SU-DHL-6 (cell line): Measurements from ENCODE around the gene EIF1B.

Experiments used
- H2AFZ ChIP-seq: fragments of 200-600 bp; sonication (generic); 2 replicates; pipeline ENCODE4 v1.6.1; 2014; ENCODE audit warnings: low read depth, mild to moderate bottlenecking, moderate library complexity, mixed read lengths, antibody characterized with exemption, low read length; ENCODE audit not compliant: severe bottlenecking
- H3F3A ChIP-seq: fragments of 200-600 bp; shearing (Covaris generic); 2 replicates; pipeline ENCODE4 v1.6.0; 2016; ENCODE audit warnings: antibody characterized with exemption, mild to moderate bottlenecking; ENCODE audit not compliant: insufficient read depth
- H3K27ac ChIP-seq: fragments of 200-600 bp; sonication (generic); 2 replicates; pipeline ENCODE4 v1.5.1; 2016; ENCODE audit warnings: low read depth, mild to moderate bottlenecking, low read length, moderate library complexity, mixed read lengths
- H3K27me3 ChIP-seq: fragments of 200-600 bp; sonication (generic), shearing (Covaris generic); 2 replicates; pipeline ENCODE4 v1.6.0; 2014; ENCODE audit warnings: mild to moderate bottlenecking, low read length
- H3K36me3 ChIP-seq: fragments of 200-600 bp; sonication (generic); 2 replicates; pipeline ENCODE4 v1.6.1; 2014; ENCODE audit warnings: mild to moderate bottlenecking, low read length, mixed read lengths
- H3K4me2 ChIP-seq: fragments of 300-600, 200-600 bp; shearing (Covaris generic), sonication (generic); 2 replicates; pipeline ENCODE4 v1.6.0; 2014; ENCODE audit warnings: low read length, low read depth, mild to moderate bottlenecking; ENCODE audit not compliant: poor library complexity, severe bottlenecking
- H3K4me3 ChIP-seq: fragments of 200-600 bp; sonication (generic); 2 replicates; pipeline ENCODE4 v1.5.1; 2014; ENCODE audit warnings: antibody characterized with exemption, low read length, mild to moderate bottlenecking, mixed read lengths; ENCODE audit not compliant: insufficient read depth, poor library complexity, severe bottlenecking
- H3K79me2 ChIP-seq: fragments of 200-600 bp; sonication (generic); 2 replicates; pipeline ENCODE4 v1.6.1; 2014; ENCODE audit warnings: mild to moderate bottlenecking, low read length, moderate library complexity; ENCODE audit not compliant: insufficient read depth
- H3K9ac ChIP-seq: fragments of 200-600 bp; sonication (generic); 2 replicates; pipeline ENCODE4 v1.7.0; 2014; ENCODE audit warnings: mild to moderate bottlenecking, low read length
- H3K9me2 ChIP-seq: fragments of 200-600 bp; sonication (generic); replicated peaks from 2 replicates; pipeline ENCODE4 v1.6.1; 2014; ENCODE audit warnings: low read length; ENCODE audit not compliant: insufficient read depth
- H3K9me3 ChIP-seq: fragments of 200-600 bp; sonication (generic); 2 replicates; pipeline ENCODE4 v1.6.1; 2014; ENCODE audit warnings: low read length, mixed read lengths; ENCODE audit not compliant: insufficient read depth
- H4K20me1 ChIP-seq: fragments of 200-600 bp; sonication (generic); 2 replicates; pipeline ENCODE4 v1.6.1; 2014; ENCODE audit warnings: low read depth, mild to moderate bottlenecking, antibody characterized with exemption, low read length, moderate library complexity, mixed read lengths
- CTCF ChIP-seq: fragments of 200-600 bp; sonication (generic); IDR thresholded peaks from one replicate; pipeline ENCODE4 v1.5.1; 2017; ENCODE audit warnings: antibody characterized with exemption, mild to moderate bottlenecking, low read length, moderate library complexity; ENCODE audit not compliant: insufficient read depth, poor library complexity, severe bottlenecking
- EZH2phosphoT487 ChIP-seq: fragments of 200-600 bp; sonication (generic), shearing (Covaris generic); conservative IDR thresholded peaks from 2 replicates; pipeline ENCODE4 v1.6.1; 2018; ENCODE audit warnings: mild to moderate bottlenecking, antibody characterized with exemption, low read length, moderate library complexity, mixed read lengths

The EIF1B gene

GRCh38 chr3:40337136-40338108 lies 27.9 kb downstream of the EIF1B start:
- no peaks in the 10 kb centered on the region for H3K79me2 ChIP-seq
- H3F3A ChIP-seq: no peaks in the 10 kb centered on the region
- no peak overlapping the region for H3K4me3 ChIP-seq
- no peak overlapping the region for H3K27ac ChIP-seq
- TF ChIP-seq EZH2phosphoT487 (no peak), CTCF (no peak)
- no peaks in the 10 kb centered on the region for H3K9me3 ChIP-seq
- H3K27me3 ChIP-seq: no peaks in the 10 kb centered on the region
- no peak overlapping the region for H3K4me2 ChIP-seq
- H3K9ac ChIP-seq: no peak overlapping the region
- no peaks in the 10 kb centered on the region for H4K20me1 ChIP-seq
- H3K36me3 ChIP-seq: no peaks in the 10 kb centered on the region
- no peak overlapping the region for H2AFZ ChIP-seq
- no peaks in the 10 kb centered on the region for H3K9me2 ChIP-seq

DNA sequence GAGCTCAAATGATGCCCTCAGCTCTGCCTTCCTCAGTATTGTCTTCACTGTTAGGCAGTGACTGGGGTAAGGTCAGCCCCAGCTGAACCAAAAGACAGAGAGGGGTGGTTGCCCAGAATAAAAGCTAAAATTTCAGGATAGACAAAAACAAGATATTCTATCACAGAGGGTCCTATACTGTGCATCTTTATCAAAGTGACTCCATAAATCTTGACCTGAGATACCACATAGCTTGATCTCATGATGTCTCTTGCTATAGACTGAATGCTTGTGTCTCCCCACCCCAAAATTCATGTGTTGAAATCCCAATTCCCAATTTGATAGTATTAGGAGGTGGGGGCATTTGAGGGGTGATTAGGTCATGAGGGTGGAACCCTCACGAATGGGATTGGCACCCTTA lies 30.4 kb downstream of the EIF1B start:
- Histone ChIP-seq H3K9me2 (no peaks in the 10 kb centered on the region), H3F3A (no peaks in the 10 kb centered on the region), H3K4me3 (no peak overlapping the region), H2AFZ (no peak overlapping the region), H3K79me2 (no peaks in the 10 kb centered on the region), H3K9me3 (no peaks in the 10 kb centered on the region), H3K27ac (no peak overlapping the region), H3K4me2 (no peak overlapping the region), H3K27me3 (no peaks in the 10 kb centered on the region), H4K20me1 (no peaks in the 10 kb centered on the region), H3K9ac (no peak overlapping the region), H3K36me3 (no peaks in the 10 kb centered on the region)
- TF ChIP-seq EZH2phosphoT487: no peak
- no peak for TF ChIP-seq CTCF

DNA sequence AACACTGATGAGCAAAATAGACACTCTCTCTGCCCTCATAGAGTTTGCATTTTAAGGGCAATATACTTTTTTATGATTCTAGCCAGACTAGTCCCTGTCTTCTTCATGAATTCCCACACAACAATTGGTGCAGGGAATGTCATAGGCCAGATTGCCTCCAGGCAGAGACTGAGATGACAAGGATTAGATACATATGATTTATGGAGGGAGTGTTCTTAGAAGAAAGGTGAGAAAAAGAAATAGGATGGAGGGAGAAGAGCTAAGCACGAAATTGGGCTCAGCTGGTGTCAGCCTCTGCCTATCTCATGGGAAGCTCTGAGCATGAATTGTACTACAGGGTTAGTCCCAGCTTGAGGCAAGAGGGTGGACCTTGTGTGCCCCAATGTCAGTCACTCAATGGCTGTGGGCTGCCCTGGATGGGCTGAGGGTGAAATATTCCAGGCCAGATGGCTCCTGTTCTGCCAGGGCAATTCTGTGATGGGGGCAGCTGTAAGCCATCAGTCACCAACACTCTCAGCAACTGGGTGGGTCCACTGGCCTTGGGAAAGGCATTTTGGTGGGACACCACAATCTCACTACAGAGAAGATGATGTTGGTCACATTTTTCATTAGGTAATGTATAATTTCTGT lies 31.1 kb downstream of the EIF1B start:
- Histone ChIP-seq H3K4me3 (no peak overlapping the region), H3K9me2 (no peaks in the 10 kb centered on the region), H3K36me3 (no peaks in the 10 kb centered on the region), H3K9me3 (no peaks in the 10 kb centered on the region), H3K27me3 (no peaks in the 10 kb centered on the region), H3F3A (no peaks in the 10 kb centered on the region), H3K4me2 (no peak overlapping the region), H3K27ac (no peak overlapping the region), H4K20me1 (no peaks in the 10 kb centered on the region), H3K9ac (no peak overlapping the region), H3K79me2 (no peaks in the 10 kb centered on the region), H2AFZ (no peak overlapping the region)
- TF ChIP-seq EZH2phosphoT487: no peak
- TF ChIP-seq CTCF: no peak
